HT1080 (cell line): ENCODE measurements around the gene INO80. TPM values are rescaled to one million over a fixed set of nuclear protein-coding genes. Genes with fewer than 3 reads are reported as not detected.

Source experiments
- DNase-seq: peaks from one replicate; pipeline ENCODE4 v3.0.0-alpha.2; 2015; ENCODE audit warnings: low read depth
- total RNA-seq: library from RNA; depleted of rRNA; stranded (reverse); fragments of >200 nt; shearing (Covaris generic); gene quantifications from 2 replicates; pipeline ENCODE4 v1.2.3, GENCODE V29; 2014

INO80 gene
- total RNA-seq, 1 experiment from 2014 or later, result 46.3 TPM

DNA sequence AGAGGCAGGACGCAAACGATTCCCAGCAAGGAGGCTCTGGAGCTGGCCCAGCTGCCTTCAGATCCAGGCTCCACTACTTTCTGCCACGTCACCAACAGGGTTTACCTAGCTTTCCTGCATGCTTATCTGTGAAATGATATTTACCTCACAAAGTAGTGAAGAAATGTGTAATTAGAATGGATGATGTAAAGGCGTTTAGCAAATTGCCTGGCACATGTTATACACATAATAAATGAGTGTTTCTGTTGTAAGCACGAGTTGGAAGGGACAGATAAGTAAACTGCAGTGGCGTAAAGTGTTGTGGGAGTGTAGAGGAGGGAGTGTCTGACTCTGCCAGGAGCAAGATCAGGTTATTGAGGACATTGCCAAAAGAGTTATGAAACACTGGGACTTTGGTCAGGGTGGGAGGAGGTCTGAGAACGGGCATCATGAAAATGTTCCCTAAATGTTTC is 166.3 kb downstream of the INO80 start:
- no peak for DNase-seq

GRCh38 chr15:40948706-40949473 is 167.2 kb downstream of the INO80 start:
- DNase-seq, result no peak

GRCh38 chr15:40944510-40945296 is 171.4 kb downstream of the INO80 start:
- DNase-seq, result no peak

- no peak for DNase-seq
Measured at GRCh38 chr15:40943764-40944365, 172.2 kb downstream of the INO80 start.

- DNase-seq, result no peak
Measured at GRCh38 chr15:40942878-40943277, 173.2 kb downstream of the INO80 start.

- no peak for DNase-seq
Measured at GRCh38 chr15:40942337-40942854, 173.7 kb downstream of the INO80 start.

DNA sequence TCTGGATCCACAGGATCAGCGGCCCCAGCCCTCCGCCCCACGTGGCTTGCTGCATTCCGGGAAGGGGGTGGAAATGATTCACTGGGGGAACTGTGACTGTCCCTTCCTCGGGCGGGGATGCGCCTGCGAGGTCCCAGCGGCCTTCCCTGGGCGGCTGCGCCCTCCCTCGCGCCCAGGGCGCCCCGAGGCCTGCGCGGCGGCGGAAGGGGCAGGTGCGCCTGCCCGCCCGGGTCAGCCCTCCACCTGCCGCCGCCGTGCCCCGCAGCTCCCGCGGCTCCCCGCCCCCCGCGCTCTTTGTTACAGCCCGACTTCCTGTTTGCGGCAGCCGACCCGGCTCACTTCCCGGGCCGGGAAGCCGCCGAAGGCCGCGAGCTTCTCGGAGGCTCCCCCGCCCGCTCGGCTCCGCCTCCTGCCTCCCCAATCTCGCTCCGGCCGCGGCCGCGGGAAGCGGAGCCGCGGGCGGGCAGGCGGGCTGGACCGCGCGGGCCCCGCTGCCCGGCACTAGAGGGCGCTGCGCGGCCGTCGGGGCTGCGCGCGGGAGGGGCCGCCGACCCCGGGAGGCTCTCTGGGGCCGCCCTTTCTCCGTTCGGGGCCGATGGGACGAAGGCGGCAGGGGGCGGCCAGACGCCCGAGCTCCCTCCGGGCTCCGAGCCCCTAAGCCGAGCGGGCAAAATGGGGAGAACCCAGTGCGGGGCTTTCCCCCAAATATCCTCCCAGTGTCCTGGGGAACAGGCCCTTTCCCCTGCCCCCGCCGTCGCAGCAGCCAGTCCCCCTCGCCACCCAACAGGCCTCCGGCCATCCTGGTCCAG is 174.3 kb downstream of the INO80 start:
- DNase-seq, result peak; percentile 69

- DNase-seq, result no peak
Measured at GRCh38 chr15:40941068-40941527, 175.0 kb downstream of the INO80 start.

DNA sequence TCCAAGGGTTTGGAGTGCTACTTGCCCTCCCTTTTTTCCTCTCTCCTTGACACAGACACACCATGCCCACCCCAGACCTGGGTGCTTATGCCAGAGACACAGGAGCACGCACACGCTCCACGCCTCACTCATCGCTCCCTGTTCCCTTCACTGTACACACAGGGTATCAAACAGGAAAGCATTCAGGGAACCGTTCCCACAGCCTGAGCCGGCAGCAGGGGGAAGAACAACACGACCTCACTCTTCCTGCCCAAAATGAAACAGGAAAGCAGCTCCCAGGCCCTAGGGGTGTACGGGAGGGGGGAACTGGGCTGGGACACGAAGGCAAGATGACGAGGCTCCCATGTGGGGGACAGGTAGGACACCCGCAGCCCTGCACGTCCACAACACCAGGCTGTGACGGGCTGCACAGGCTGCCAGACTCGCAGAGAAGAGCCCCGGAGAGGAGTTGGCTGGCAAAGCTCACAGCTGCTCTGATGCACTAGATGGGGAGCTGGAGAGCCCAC is 175.7 kb downstream of the INO80 start:
- no peak for DNase-seq

- no peak for DNase-seq
Measured at GRCh38 chr15:40938536-40938870, 177.6 kb downstream of the INO80 start.

DNA sequence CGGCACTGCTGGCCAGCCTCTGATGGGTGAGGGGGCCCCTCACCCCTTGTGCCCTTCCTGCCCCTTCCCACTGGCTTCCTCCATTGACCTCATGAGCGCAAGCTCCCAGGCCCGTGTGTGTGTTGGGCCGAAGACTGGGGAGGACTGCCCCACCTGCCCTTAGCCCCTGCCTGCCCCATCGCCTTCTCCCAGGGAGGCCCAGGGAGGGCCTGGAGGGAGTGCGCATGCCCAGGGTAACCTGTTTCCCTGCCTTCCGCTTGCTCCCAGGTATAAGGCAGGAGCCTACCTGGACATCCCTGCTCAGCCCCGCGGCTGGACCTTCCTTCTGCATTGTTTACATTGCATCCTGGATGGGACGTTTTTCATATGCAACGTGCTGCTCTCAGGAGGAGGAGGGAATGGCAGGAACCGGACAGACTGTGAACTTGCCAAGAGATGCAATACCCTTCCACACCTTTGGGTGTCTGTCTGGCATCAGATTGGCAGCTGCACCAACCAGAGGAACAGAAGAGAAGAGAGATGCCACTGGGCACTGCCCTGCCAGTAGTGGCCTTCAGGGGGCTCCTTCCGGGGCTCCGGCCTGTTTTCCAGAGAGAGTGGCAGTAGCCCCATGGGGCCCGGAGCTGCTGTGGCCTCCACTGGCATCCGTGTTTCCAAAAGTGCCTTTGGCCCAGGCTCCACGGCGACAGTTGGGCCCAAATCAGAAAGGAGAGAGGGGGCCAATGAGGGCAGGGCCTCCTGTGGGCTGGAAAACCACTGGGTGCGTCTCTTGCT is 178.1 kb downstream of the INO80 start:
- DNase-seq, result peak; percentile 67

GRCh38 chr15:40936709-40937666 is 179.1 kb downstream of the INO80 start:
- no peak for DNase-seq

- DNase-seq, result no peak
Measured at GRCh38 chr15:40936234-40936708, 179.8 kb downstream of the INO80 start.

DNA sequence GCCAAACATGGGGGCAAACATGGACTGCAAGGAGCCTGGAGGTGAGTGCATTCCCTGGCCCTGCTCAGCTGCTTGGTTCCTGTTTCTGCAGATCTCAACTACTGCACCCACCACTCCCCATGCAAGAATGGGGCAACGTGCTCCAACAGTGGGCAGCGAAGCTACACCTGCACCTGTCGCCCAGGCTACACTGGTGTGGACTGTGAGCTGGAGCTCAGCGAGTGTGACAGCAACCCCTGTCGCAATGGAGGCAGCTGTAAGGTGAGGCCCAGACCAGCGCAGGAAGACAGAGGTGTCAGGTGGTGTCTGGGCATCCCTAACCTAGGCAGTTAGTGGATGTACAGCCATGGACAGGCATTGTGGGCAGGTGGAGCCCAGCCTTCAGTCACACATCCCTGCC is 181.6 kb downstream of the INO80 start:
- DNase-seq, result no peak

- no peak for DNase-seq
Measured at GRCh38 chr15:40933517-40933902, 182.6 kb downstream of the INO80 start.

- DNase-seq, result no peak
Measured at GRCh38 chr15:40932649-40933516, 183.2 kb downstream of the INO80 start.

GRCh38 chr15:40932156-40932555 is 183.9 kb downstream of the INO80 start:
- DNase-seq, result no peak
